C4-2B (cell line): ENCODE measurements around the gene ZNF407.

Experiments used
- ZFX ChIP-seq: fragments of 450-650 bp; IDR thresholded peaks from 2 replicates; pipeline ENCODE4 v1.6.1; 2017
- TF ChIP-seq, protein P1 (sequence below): fragments of 450-650 bp; conservative IDR thresholded peaks from 2 replicates; pipeline ENCODE4 v1.5.1; 2017; ENCODE audit warnings: mild to moderate bottlenecking

DNA sequence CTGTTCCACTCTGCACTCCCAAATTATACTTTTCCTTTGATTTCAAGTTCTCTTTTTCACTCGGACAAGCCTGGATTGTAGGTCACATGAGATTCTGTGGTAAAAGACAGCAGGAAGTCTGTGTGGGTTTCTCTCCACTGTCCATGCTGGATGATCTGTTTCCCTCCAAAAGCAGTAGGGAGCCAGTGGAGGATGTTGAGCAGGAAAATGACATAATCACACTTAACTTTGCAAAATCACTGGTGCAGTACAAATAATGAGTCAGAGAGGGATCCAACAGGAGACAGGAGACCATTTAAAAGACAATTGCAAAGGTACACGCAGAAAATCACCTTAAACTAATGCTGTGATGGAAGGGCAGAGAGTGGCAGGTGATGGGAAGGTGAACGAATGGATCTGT, 301.3 kb downstream of the ZNF407 start:
- TF ChIP-seq, protein P1, sequence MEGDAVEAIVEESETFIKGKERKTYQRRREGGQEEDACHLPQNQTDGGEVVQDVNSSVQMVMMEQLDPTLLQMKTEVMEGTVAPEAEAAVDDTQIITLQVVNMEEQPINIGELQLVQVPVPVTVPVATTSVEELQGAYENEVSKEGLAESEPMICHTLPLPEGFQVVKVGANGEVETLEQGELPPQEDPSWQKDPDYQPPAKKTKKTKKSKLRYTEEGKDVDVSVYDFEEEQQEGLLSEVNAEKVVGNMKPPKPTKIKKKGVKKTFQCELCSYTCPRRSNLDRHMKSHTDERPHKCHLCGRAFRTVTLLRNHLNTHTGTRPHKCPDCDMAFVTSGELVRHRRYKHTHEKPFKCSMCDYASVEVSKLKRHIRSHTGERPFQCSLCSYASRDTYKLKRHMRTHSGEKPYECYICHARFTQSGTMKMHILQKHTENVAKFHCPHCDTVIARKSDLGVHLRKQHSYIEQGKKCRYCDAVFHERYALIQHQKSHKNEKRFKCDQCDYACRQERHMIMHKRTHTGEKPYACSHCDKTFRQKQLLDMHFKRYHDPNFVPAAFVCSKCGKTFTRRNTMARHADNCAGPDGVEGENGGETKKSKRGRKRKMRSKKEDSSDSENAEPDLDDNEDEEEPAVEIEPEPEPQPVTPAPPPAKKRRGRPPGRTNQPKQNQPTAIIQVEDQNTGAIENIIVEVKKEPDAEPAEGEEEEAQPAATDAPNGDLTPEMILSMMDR, result no peak
- TF ChIP-seq ZFX, result no peak
